Urinary bladder (tissue), 4 donors: Measurements from ENCODE around the gene TMEM156. TPM values are rescaled to one million over a fixed set of nuclear protein-coding genes. Genes with fewer than 3 reads are reported as not detected.
"Not testable (repeated sequence)": the region's sequence is repeated elsewhere in the genome, so short reads cannot be mapped to it uniquely, and the experiment has no call there.

Source experiments
- DNase-seq: peaks from one replicate; pipeline ENCODE4 v3.0.0-alpha.2; 2015; ENCODE audit errors: extremely low spot score
- H3K27ac ChIP-seq: one replicate; pipeline ENCODE4 v1.5.1; 2013; ENCODE audit warnings: low read depth, mild to moderate bottlenecking, moderate library complexity
- H3K36me3 ChIP-seq: one replicate; pipeline ENCODE4 v1.6.1; 2013; ENCODE audit warnings: mild to moderate bottlenecking, moderate library complexity; ENCODE audit not compliant: insufficient read depth
- H3K4me1 ChIP-seq: one replicate; pipeline ENCODE4 v1.6.1; 2013; ENCODE audit warnings: mild to moderate bottlenecking, moderate library complexity; ENCODE audit not compliant: insufficient read depth
- H3K4me3 ChIP-seq: one replicate; pipeline ENCODE4 v1.5.1; 2013; ENCODE audit warnings: low read depth, low read length
- WGBS: extraction: QIAGEN DNeasy Blood & Tissue Kit; methylation state at CpG from one replicate; pipeline ENCODE4 v1.1.7; 2013; 5-methylcytosine and 5-hydroxymethylcytosine counted together
- polyA plus RNA-seq: library from polyadenylated mRNA; stranded (reverse); fragments of 200-250 nt; gene quantifications from one replicate; pipeline ENCODE4 v1.2.3, GENCODE V29; 2013
- total RNA-seq: library from RNA; depleted of rRNA; stranded (reverse); fragments of >200 nt; gene quantifications from one replicate; pipeline ENCODE4 v1.2.3, GENCODE V29; 2014
- donor health status: healthy with polysubstance abuse.
- donor health status: healthy.

The TMEM156 gene
- total and polyA plus RNA-seq, 2 donors = 0.53 to 0.74 TPM

DNA sequence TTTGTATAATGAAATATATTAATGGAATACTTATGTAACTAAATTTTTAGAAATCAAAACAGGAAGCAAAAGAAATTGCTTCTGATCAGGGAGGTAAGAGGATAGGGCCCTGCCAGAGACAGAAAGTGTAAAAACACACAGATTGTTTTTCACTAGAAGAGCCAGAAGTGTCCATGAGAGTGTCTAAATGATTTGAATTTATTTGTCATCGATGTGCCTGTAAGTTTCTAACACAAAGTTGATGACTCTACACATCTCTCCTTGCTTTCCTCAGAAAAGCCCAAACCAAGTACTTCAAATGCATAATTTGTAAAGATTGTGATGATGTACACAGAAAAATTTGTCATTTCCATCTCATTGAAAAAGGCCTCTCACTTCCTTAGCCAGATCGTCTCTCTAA lies 80.6 kb downstream of the TMEM156 start:
- no peak overlapping the region for H3K27ac ChIP-seq
- no peak overlapping the region for H3K4me3 ChIP-seq
- H3K36me3 ChIP-seq = no peaks in the 10 kb centered on the region
- 58% methylated on average over 2 of the region's 2 CpGs for WGBS
- H3K4me1 ChIP-seq = no peaks in the 10 kb centered on the region
- DNase-seq = no peak

- WGBS = 55% methylated on average over 6 of the region's 6 CpGs
- no peak for DNase-seq
- H3K4me3 ChIP-seq = no peak overlapping the region
- no peaks in the 10 kb centered on the region for H3K36me3 ChIP-seq
- H3K27ac ChIP-seq = no peak overlapping the region
- no peaks in the 10 kb centered on the region for H3K4me1 ChIP-seq
These were observed 81.5 kb downstream of the TMEM156 start for GRCh38 chr4:38950734-38951133.

GRCh38 chr4:38950159-38950558 lies 82.0 kb downstream of the TMEM156 start:
- H3K27ac ChIP-seq = no peak overlapping the region
- no peak for DNase-seq
- 81% methylated on average over 2 of the region's 2 CpGs for WGBS
- no peaks in the 10 kb centered on the region for H3K4me1 ChIP-seq
- no peak overlapping the region for H3K4me3 ChIP-seq
- no peaks in the 10 kb centered on the region for H3K36me3 ChIP-seq

- H3K27ac ChIP-seq = no peak overlapping the region
- H3K36me3 ChIP-seq = no peaks in the 10 kb centered on the region
- no peak for DNase-seq
- 39% methylated on average over 5 of the region's 5 CpGs for WGBS
- H3K4me1 ChIP-seq = no peaks in the 10 kb centered on the region
- no peak overlapping the region for H3K4me3 ChIP-seq
These were observed 82.7 kb downstream of the TMEM156 start for GRCh38 chr4:38949411-38950051.

DNA sequence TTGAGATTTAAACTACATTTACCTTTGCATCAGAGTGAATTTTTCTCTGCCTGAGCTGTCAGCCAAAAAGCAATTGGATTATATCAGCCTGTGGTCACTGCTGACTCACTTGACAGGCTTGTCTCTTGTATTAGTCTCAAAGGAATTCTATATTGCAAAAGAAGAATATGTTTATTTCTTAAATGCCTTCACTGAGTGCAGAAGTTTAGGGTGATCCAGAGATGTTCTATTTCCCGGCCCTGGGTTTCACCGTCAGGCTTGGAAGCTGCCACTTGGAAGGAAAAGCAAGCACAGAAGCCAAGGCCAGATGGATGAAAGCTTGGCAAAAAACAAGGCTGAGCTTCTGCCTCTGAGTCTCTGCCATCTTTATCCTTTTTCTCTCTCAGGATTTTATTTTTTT lies 83.7 kb downstream of the TMEM156 start:
- 21% methylated on average over 2 of the region's 2 CpGs for WGBS
- no peak overlapping the region for H3K27ac ChIP-seq
- H3K4me1 ChIP-seq = no peaks in the 10 kb centered on the region
- H3K36me3 ChIP-seq = no peaks in the 10 kb centered on the region
- no peak overlapping the region for H3K4me3 ChIP-seq
- DNase-seq = no peak

- DNase-seq = no peak
- no peaks in the 10 kb centered on the region for H3K4me1 ChIP-seq
- H3K27ac ChIP-seq = no peak overlapping the region
- 83% methylated on average over 3 of the region's 3 CpGs for WGBS
- no peak overlapping the region for H3K4me3 ChIP-seq
- H3K36me3 ChIP-seq = peaks cover 6% of the 10 kb centered on the region
These were observed 85.3 kb downstream of the TMEM156 start for GRCh38 chr4:38946919-38947318.

GRCh38 chr4:38944440-38944839 lies 87.8 kb downstream of the TMEM156 start:
- Histone ChIP-seq H3K4me3 (no peak overlapping the region), H3K4me1 (no peaks in the 10 kb centered on the region), H3K27ac (no peak overlapping the region), H3K36me3 (peaks cover 8% of the 10 kb centered on the region)
- WGBS = 88% methylated on average over 9 of the region's 9 CpGs
- no peak for DNase-seq

- 30% methylated on average over 4 of the region's 4 CpGs for WGBS
- Histone ChIP-seq H3K27ac (no peak overlapping the region), H3K4me3 (no peak overlapping the region), H3K36me3 (peaks cover 8% of the 10 kb centered on the region), H3K4me1 (no peaks in the 10 kb centered on the region)
- peak; percentile 76 for DNase-seq
These were observed 88.9 kb downstream of the TMEM156 start for GRCh38 chr4:38943343-38943742.

DNA sequence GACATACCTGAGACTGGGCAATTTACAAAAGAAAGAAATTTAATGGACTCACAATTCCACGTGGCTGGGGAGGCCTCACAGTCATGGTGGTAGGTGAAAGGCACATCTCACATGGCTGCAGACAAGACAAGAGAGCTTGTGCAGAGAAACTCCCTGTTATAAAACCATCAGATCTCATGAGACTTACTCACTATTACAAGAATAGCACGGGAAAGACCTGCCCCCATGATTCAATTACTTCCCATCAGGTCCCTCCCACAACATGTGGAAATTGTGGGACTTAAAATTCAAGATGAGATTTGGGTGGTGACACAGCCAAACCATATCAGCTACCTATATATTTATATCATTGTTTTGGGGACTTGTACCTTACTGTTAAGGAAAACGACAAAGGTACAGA lies 90.3 kb downstream of the TMEM156 start:
- not testable (repeated sequence) for H3K4me1 ChIP-seq, H3K36me3 ChIP-seq, H3K4me3 ChIP-seq, H3K27ac ChIP-seq, DNase-seq
- 72% methylated on average over 3 of the region's 3 CpGs for WGBS

- WGBS = 96% methylated on average over 3 of the region's 3 CpGs
- H3K4me1 ChIP-seq = no peaks in the 10 kb centered on the region
- no peak overlapping the region for H3K4me3 ChIP-seq
- DNase-seq = no peak
- peaks cover 8% of the 10 kb centered on the region for H3K36me3 ChIP-seq
- H3K27ac ChIP-seq = no peak overlapping the region
These were observed 91.7 kb downstream of the TMEM156 start for GRCh38 chr4:38940476-38940875.

GRCh38 chr4:38939165-38939564 lies 93.0 kb downstream of the TMEM156 start:
- Histone ChIP-seq H3K4me3 (no peak overlapping the region), H3K4me1 (no peaks in the 10 kb centered on the region), H3K27ac (no peak overlapping the region), H3K36me3 (peaks cover 8% of the 10 kb centered on the region)
- 77% methylated on average over 1 of the region's 1 CpG for WGBS
- no peak for DNase-seq

DNA sequence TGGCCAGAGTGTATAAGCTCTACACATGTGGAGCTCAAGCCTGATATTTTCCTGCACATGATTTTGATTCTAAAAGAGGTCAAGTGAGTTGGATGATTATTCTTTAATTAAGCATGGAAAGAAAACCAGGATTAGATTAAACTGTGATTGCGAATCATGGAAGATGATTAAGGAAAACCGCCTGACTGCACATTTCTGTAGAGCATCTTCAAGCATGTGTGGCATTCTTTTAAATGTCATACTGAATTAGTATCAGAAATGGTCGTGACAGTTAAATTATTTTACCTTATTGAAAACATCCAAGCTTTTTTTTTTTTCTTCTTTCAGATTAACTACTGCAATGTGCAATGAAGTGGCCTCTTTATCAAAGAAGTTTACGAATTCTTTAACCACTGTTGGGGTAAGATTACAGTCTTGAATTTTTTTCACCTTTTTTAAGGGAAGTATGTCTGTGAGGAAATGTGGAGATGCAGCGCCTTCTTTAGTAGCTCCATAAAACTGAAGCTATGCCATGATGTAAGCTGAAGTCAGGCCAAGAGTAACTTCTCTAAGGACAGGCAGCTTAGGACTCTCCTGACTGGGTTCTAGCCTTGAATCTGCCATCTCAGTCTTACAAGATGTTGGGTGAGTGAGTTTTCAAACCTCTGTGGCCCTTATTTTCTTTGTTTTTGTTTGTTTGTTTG lies 96.7 kb downstream of the TMEM156 start:
- Histone ChIP-seq H3K36me3 (no peaks in the 10 kb centered on the region), H3K4me1 (no peaks in the 10 kb centered on the region)
- WGBS = 50% methylated on average over 5 of the region's 5 CpGs

DNA sequence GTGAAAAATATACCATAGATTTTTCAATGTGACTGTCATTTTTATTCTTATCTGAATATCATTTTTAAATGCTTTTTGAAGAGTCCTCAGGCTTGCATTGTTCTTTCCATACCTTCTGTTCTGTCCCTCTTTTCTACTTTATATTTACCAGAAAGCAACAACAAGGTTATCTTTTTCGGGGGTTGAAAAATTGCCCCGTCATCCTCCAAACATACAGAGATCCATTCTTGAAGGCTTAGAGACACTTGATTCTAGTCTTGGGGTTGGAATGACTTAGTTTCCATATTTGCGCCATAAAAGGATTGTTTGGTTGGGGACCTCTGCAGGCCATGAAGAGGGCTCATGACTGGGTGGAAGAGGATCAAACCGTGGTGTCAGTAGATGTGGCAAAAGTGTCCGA lies 101.1 kb downstream of the TMEM156 start:
- no peak for DNase-seq
- Histone ChIP-seq H3K27ac (no peak overlapping the region), H3K4me3 (no peak overlapping the region), H3K36me3 (peaks cover 6% of the 10 kb centered on the region), H3K4me1 (no peaks in the 10 kb centered on the region)
- 76% methylated on average over 5 of the region's 5 CpGs for WGBS

More for the DNA sequence above, 96.7 kb downstream of the TMEM156 start:
- H3K4me3 ChIP-seq = no peak overlapping the region
- H3K27ac ChIP-seq = no peak overlapping the region
- no peak for DNase-seq

- Histone ChIP-seq H3K4me3 (no peak overlapping the region), H3K36me3 (peaks cover 6% of the 10 kb centered on the region), H3K4me1 (no peaks in the 10 kb centered on the region), H3K27ac (no peak overlapping the region)
- 79% methylated on average over 6 of the region's 6 CpGs for WGBS
- no peak for DNase-seq
These were observed 101.5 kb downstream of the TMEM156 start for GRCh38 chr4:38930707-38931106.
